Endothelial cell (in vitro differentiated cells): ENCODE measurements around the gene PEX14. TPM values are rescaled to one million over a fixed set of nuclear protein-coding genes. Genes with fewer than 3 reads are reported as not detected.
A peak's percentile ranks its signal among the peaks of the same experiment; 100 is the strongest.

Source experiments
- DNase-seq: peaks from one replicate; pipeline ENCODE4 v3.0.0; 2021; ENCODE audit warnings: low spot score
- H3K27ac Mint-ChIP-seq: one replicate; pipeline ENCODE4 v1.8.0; 2021; ENCODE audit warnings: mixed read lengths, inconsistent platforms; ENCODE audit not compliant: unreplicated experiment
- H3K27me3 Mint-ChIP-seq: one replicate; pipeline ENCODE4 v1.8.0; 2021; ENCODE audit warnings: mild to moderate bottlenecking, moderate library complexity, mixed read lengths, inconsistent platforms; ENCODE audit not compliant: unreplicated experiment
- H3K36me3 Mint-ChIP-seq: one replicate; pipeline ENCODE4 v1.8.0; 2021; ENCODE audit warnings: mild to moderate bottlenecking, low read depth, mixed read lengths, inconsistent platforms; ENCODE audit not compliant: unreplicated experiment
- H3K4me1 Mint-ChIP-seq: one replicate; pipeline ENCODE4 v1.8.0; 2021; ENCODE audit warnings: mild to moderate bottlenecking, mixed read lengths, inconsistent platforms; ENCODE audit not compliant: unreplicated experiment
- H3K4me3 Mint-ChIP-seq: one replicate; pipeline ENCODE4 v1.8.0; 2021; ENCODE audit warnings: mild to moderate bottlenecking, mixed read lengths, inconsistent platforms; ENCODE audit not compliant: unreplicated experiment
- H3K9me3 Mint-ChIP-seq: one replicate; pipeline ENCODE4 v1.8.0; 2021; ENCODE audit warnings: mixed read lengths, inconsistent platforms; ENCODE audit not compliant: unreplicated experiment
- total RNA-seq: library from RNA; stranded (reverse); fragmentation: NEBNext Ultra II Directional; extraction: Animal tissue kit (Norgen Biotek cat#: 25700); gene quantifications from one replicate; pipeline ENCODE4 v1.2.1, GENCODE V29; 2021; ENCODE audit not compliant: unreplicated experiment
- TF ChIP-seq, protein P1 (sequence below): fragments of 200-600 bp; sonication (generic); IDR thresholded peaks from one replicate; pipeline ENCODE4 v1.5.0; 2021; ENCODE audit warnings: antibody characterized with exemption; ENCODE audit not compliant: unreplicated experiment

The PEX14 gene
- total RNA-seq, 1 donor from 2014 or later: 20.9 TPM

DNA sequence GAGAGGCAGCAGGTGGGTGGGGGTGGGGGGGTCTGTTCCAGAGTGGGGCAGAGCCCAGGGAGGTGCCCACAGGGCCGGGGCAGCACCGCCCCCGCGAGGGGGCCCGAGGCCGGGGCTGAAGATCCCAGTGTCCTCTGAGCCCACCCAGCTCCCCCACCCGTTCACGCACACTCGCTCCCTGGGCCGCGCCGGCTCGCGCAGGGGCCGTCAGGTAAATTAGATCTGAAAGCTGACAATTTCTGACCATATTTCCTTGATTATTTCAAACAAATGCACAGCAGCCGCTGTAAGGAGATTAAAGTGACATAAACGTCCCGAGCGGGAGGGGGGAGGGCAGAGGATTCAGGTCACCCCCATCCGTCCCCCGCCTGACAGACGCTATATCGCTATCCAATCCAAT, 203.7 kb downstream of the PEX14 start:
- H3K27me3 Mint-ChIP-seq: peaks cover 6% of the 10 kb centered on the region
- H3K4me1 Mint-ChIP-seq: peaks cover 16% of the 10 kb centered on the region
- no peak overlapping the region for H3K4me3 Mint-ChIP-seq
- TF ChIP-seq, protein P1, sequence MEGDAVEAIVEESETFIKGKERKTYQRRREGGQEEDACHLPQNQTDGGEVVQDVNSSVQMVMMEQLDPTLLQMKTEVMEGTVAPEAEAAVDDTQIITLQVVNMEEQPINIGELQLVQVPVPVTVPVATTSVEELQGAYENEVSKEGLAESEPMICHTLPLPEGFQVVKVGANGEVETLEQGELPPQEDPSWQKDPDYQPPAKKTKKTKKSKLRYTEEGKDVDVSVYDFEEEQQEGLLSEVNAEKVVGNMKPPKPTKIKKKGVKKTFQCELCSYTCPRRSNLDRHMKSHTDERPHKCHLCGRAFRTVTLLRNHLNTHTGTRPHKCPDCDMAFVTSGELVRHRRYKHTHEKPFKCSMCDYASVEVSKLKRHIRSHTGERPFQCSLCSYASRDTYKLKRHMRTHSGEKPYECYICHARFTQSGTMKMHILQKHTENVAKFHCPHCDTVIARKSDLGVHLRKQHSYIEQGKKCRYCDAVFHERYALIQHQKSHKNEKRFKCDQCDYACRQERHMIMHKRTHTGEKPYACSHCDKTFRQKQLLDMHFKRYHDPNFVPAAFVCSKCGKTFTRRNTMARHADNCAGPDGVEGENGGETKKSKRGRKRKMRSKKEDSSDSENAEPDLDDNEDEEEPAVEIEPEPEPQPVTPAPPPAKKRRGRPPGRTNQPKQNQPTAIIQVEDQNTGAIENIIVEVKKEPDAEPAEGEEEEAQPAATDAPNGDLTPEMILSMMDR: no peak
- no peaks in the 10 kb centered on the region for H3K9me3 Mint-ChIP-seq
- H3K27ac Mint-ChIP-seq: no peak overlapping the region
- no peaks in the 10 kb centered on the region for H3K36me3 Mint-ChIP-seq
- DNase-seq: no peak

DNA sequence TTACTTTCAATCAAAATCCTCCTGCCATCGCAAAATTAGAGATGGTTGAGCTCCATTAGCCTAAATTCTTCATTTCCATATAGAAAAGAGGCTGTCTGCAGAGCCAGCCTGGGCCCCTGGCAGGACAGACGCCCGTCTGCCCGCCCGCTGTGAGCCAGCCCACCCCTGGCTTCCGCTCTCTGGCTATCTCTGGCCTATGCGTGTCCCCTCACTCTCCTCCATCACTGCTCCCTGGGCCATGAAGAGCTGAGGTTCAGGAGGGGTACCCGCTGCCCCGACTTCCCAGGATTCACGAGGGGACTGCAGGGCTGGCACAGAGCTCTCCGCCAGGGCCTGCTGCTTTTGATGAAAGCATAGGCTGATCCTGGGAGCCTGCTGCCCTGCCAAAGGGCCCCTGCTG, 204.1 kb downstream of the PEX14 start:
- no peaks in the 10 kb centered on the region for H3K36me3 Mint-ChIP-seq
- H3K4me1 Mint-ChIP-seq: peaks cover 20% of the 10 kb centered on the region

DNA sequence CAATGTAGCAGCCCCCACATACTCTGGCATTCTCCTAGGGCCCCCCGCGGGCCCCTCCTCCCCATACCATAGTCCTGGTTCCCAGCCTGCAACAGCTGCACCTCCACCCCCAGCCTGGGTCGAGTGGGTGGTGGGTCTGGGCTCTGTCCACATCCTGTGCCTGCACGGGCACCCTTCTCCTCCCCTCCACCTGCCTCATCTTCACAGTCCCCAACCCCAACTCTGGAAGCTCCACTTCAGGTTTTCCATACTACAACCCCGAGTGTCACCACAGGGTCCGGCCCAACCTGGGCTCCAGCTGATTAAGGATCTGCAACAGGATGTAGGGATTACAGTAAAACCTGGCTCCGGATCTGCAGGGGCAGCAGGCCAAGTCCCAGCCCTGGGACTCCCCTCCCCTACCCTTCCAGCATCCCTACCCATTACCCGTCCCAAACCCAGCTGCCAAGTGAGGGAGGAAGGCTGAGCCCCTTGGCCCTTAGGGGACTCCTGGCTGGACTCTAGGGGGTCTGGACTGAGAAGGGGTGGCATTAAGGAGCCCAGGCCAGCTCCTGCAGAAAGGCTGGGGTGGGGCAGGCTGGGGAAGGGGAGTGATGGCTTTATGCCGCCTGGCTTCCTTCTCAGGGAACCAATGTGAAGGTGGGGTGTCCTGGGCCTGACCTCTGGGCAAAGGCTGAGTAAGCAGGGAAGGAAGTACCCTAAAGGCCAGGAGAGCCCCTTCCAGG, 204.9 kb downstream of the PEX14 start:
- H3K27ac Mint-ChIP-seq: no peak overlapping the region
- TF ChIP-seq, protein P1: no peak
- peak; percentile 76 for DNase-seq
- H3K36me3 Mint-ChIP-seq: no peaks in the 10 kb centered on the region
- H3K9me3 Mint-ChIP-seq: no peaks in the 10 kb centered on the region
- H3K4me3 Mint-ChIP-seq: no peak overlapping the region
- H3K27me3 Mint-ChIP-seq: peaks cover 8% of the 10 kb centered on the region
- H3K4me1 Mint-ChIP-seq: peaks cover 22% of the 10 kb centered on the region

More for the DNA sequence above, 204.1 kb downstream of the PEX14 start:
- TF ChIP-seq, protein P1: no peak
- Mint-ChIP-seq H3K27ac (no peak overlapping the region), H3K4me3 (no peak overlapping the region), H3K27me3 (peaks cover 8% of the 10 kb centered on the region), H3K9me3 (no peaks in the 10 kb centered on the region)
- no peak for DNase-seq

Other genes with a start within 250 kb of the PEX14 start
- gene PGD, start 75.9 kb upstream of the PEX14 start, total RNA-seq: 196 TPM
- gene CENPS, start 44.5 kb upstream of the PEX14 start, total RNA-seq: 9.8 TPM
- gene CORT, start 24.9 kb upstream of the PEX14 start, total RNA-seq: 0.77 TPM
- gene DFFA, start 2.4 kb upstream of the PEX14 start, total RNA-seq: 77.1 TPM